Smooth muscle cell (in vitro differentiated cells): ENCODE results near the gene CEP43. TPM values are rescaled to one million over a fixed set of nuclear protein-coding genes. Genes with fewer than 3 reads are reported as not detected.

Experiments used
- DNase-seq: peaks from one replicate; lab custom pipeline; 2025; ENCODE audit not compliant: unreplicated experiment; lab: John Stamatoyannopoulos, UW
- H2AFZ ChIP-seq: fragments of 200-600 bp; sonication (generic); 2 replicates; pipeline ENCODE4 v1.6.0; 2016; ENCODE audit warnings: antibody characterized with exemption, low read depth, mild to moderate bottlenecking
- H3F3A ChIP-seq: fragments of 200-600 bp; sonication (generic); 2 replicates; pipeline ENCODE4 v1.6.0; 2017; ENCODE audit warnings: antibody characterized with exemption, low read depth
- H3K27ac ChIP-seq: fragments of 200-600 bp; sonication (generic); 2 replicates; pipeline ENCODE4 v1.5.1; 2016; ENCODE audit warnings: low read depth, mild to moderate bottlenecking
- H3K27me3 ChIP-seq: fragments of 200-600 bp; sonication (generic); 2 replicates; pipeline ENCODE4 v1.6.1; 2016; ENCODE audit warnings: low read depth, mild to moderate bottlenecking
- H3K36me3 ChIP-seq: fragments of 200-600 bp; sonication (generic); 2 replicates; pipeline ENCODE4 v1.5.1; 2016; ENCODE audit warnings: low read depth
- H3K4me1 ChIP-seq: fragments of 200-600 bp; sonication (generic); 2 replicates; pipeline ENCODE4 v1.5.1; 2016; ENCODE audit warnings: low read depth
- H3K4me2 ChIP-seq: fragments of 200-600 bp; sonication (generic); 2 replicates; pipeline ENCODE4 v1.6.0; 2016; ENCODE audit warnings: mild to moderate bottlenecking
- H3K4me3 ChIP-seq: fragments of 200-600 bp; sonication (generic); 2 replicates; pipeline ENCODE4 v1.5.1; 2016; ENCODE audit warnings: mild to moderate bottlenecking
- H3K79me2 ChIP-seq: fragments of 200-600 bp; sonication (generic); 2 replicates; pipeline ENCODE4 v1.6.0; 2016; ENCODE audit warnings: low read depth, mild to moderate bottlenecking
- H3K9ac ChIP-seq: fragments of 200-600 bp; sonication (generic); 2 replicates; pipeline ENCODE4 v1.6.0; 2016; ENCODE audit warnings: low read depth
- H3K9me3 ChIP-seq: fragments of 200-600 bp; sonication (generic); replicated peaks from 2 replicates; pipeline ENCODE4 v1.5.1; 2016; ENCODE audit warnings: low read depth
- H4K20me1 ChIP-seq: fragments of 200-600 bp; sonication (generic); 2 replicates; pipeline ENCODE4 v1.6.0; 2016; ENCODE audit warnings: low read depth
- WGBS: methylation state at CpG from one replicate; pipeline ENCODE4 v1.1.7; 2016; ENCODE audit warnings: low lambda C conversion rate; 5-methylcytosine and 5-hydroxymethylcytosine counted together
- microRNA-seq: library from miRNA; unstranded; fragments of <30 nt; microRNA quantifications from one replicate; pipeline ENCODE4, GENCODE V29; 2016; ENCODE audit warnings: borderline number of aligned reads
- polyA plus RNA-seq: library from polyadenylated mRNA; unstranded; fragments of >200 nt; fragmentation: Nextera tagmentation; extraction: Ambion mirVana; gene quantifications from 2 replicates; pipeline ENCODE4 v1.2.1, GENCODE V29; 2016
- small RNA-seq: library from RNA; depleted of rRNA; stranded (forward); fragments of <200 nt; gene quantifications from one replicate; pipeline ENCODE3, GENCODE V24; 2014
- total RNA-seq: library from RNA; depleted of rRNA; stranded (reverse); fragments of >200 nt; gene quantifications from 2 replicates; pipeline ENCODE4 v1.2.3, GENCODE V29; 2014
- TF ChIP-seq, protein P1 (sequence below): fragments of 200-600 bp; sonication (generic); IDR thresholded peaks from 2 replicates; pipeline ENCODE4 v1.5.1; 2017; ENCODE audit warnings: borderline replicate concordance, mild to moderate bottlenecking, antibody characterized with exemption; ENCODE audit not compliant: insufficient read depth, poor library complexity, severe bottlenecking

CEP43 gene
- total and polyA plus RNA-seq, 2 experiments from 2014 or later, result 13.2 to 16.0 TPM

DNA sequence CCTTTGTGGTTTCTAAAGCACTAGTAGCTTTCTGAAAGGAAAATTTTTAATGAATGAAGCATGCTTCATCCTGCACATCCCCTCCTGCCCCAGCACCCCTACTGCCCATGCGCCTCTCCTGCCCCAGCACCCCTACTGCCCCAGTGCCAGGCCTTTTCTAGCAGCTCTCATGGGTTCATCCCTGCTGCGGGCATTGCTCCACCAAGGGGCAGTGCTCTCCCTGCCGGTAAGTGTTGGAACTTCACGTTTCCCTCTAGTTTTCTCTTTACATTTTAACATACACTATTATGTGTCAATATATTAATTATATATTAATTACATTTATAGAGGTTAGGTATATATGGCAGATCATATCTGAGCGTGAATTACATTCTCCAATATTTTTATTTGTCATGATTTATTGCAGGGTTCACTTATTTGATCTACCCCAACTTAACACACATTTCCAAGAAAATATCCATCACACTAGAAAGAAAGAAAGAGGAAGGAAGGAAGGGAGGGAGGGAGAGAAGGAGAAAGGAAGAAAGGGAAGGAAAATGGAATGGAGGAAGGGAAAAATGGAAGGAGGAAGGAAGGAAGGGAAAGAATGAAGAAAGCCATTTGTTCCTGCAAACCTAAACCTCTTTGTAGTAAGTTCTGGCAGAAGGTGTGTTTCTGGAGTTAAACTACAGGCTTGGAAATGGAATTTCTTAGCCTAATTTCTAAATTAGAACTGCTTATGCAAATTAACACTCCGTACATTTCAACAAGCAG lies 46.8 kb downstream of the CEP43 start:
- Histone ChIP-seq H3K36me3 (no peaks in the 10 kb centered on the region), H3K4me2 (no peak overlapping the region), H3K4me3 (no peak overlapping the region), H3K9me3 (no peaks in the 10 kb centered on the region), H3K9ac (no peak overlapping the region), H3K27me3 (no peaks in the 10 kb centered on the region), H3K27ac (no peak overlapping the region), H3K79me2 (no peaks in the 10 kb centered on the region), H3F3A (no peaks in the 10 kb centered on the region), H2AFZ (no peak overlapping the region), H4K20me1 (no peaks in the 10 kb centered on the region), H3K4me1 (no peaks in the 10 kb centered on the region)
- TF ChIP-seq, protein P1, sequence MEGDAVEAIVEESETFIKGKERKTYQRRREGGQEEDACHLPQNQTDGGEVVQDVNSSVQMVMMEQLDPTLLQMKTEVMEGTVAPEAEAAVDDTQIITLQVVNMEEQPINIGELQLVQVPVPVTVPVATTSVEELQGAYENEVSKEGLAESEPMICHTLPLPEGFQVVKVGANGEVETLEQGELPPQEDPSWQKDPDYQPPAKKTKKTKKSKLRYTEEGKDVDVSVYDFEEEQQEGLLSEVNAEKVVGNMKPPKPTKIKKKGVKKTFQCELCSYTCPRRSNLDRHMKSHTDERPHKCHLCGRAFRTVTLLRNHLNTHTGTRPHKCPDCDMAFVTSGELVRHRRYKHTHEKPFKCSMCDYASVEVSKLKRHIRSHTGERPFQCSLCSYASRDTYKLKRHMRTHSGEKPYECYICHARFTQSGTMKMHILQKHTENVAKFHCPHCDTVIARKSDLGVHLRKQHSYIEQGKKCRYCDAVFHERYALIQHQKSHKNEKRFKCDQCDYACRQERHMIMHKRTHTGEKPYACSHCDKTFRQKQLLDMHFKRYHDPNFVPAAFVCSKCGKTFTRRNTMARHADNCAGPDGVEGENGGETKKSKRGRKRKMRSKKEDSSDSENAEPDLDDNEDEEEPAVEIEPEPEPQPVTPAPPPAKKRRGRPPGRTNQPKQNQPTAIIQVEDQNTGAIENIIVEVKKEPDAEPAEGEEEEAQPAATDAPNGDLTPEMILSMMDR, result peak; percentile 4
- WGBS, result 93% methylated on average over 6 of the region's 6 CpGs
- DNase-seq, result no peak

DNA sequence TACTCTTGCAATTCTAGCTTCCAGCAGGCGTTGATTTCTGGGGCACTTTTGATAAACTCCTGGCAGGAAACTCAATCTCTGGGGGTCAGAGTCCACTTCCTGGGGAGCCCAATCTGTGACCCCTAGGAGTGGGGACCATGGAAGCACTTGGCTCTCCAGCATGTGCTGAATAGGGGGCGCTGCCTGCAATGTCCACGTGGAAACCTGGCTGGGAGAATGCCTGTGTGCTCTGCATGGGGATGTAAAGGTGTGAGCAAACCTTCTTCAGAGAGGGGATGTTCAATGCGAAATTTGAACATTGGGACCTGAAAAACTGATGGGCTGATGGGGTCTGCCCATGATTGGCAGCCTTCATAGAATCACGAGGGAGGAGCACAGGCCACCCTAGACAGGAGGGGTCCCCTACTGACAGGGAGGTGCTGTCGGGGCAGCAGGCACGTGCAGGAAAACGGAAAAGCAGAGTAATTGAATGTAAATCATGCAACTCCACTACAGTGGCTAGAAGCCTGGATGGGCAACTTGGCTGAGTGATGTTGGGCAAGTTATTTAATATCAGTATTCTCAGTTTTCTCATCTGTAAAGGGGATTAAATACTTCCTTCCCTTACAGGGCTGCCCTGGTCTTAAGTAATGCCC lies 47.8 kb downstream of the CEP43 start:
- no peaks in the 10 kb centered on the region for H3K36me3 ChIP-seq
- H3K9ac ChIP-seq, result no peak overlapping the region
- TF ChIP-seq, protein P1, result no peak
- no peaks in the 10 kb centered on the region for H3F3A ChIP-seq
- DNase-seq, result no peak
- no peak overlapping the region for H3K27ac ChIP-seq
- no peak overlapping the region for H2AFZ ChIP-seq
- H3K4me3 ChIP-seq, result no peak overlapping the region
- no peaks in the 10 kb centered on the region for H3K9me3 ChIP-seq
- H3K4me2 ChIP-seq, result no peak overlapping the region
- H3K4me1 ChIP-seq, result no peaks in the 10 kb centered on the region
- H3K79me2 ChIP-seq, result no peaks in the 10 kb centered on the region
- H3K27me3 ChIP-seq, result no peaks in the 10 kb centered on the region
- WGBS, result 87% methylated on average over 8 of the region's 8 CpGs
- H4K20me1 ChIP-seq, result no peaks in the 10 kb centered on the region

DNA sequence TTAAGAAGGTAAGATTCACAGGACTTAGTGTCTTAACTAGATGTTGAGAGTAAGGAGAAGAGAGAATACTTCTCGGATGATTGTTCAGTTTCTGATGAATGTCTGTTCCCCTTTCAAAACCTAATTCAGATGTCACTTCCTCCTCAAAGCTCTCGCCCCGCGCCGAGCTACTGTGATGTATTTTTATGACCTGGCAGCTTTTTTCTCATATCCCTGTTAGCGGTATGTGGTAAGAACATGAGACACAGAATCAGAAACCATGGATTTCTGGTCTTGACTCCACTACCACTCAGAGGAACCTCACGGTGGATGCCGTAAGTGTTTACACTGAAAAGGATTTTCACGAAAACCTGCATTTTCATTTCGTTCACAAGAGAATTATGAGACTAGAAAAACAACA lies 48.4 kb downstream of the CEP43 start:
- no peaks in the 10 kb centered on the region for H3K9me3 ChIP-seq
- TF ChIP-seq, protein P1, result no peak
- no peaks in the 10 kb centered on the region for H3K4me1 ChIP-seq
- no peaks in the 10 kb centered on the region for H3K36me3 ChIP-seq
- H4K20me1 ChIP-seq, result no peaks in the 10 kb centered on the region
- H3K27me3 ChIP-seq, result no peaks in the 10 kb centered on the region
- H3K79me2 ChIP-seq, result no peaks in the 10 kb centered on the region
- no peak overlapping the region for H3K4me2 ChIP-seq
- no peak for DNase-seq
- no peak overlapping the region for H3K9ac ChIP-seq
- WGBS, result 96% methylated on average over 10 of the region's 10 CpGs
- no peaks in the 10 kb centered on the region for H3F3A ChIP-seq
- no peak overlapping the region for H3K4me3 ChIP-seq
- H2AFZ ChIP-seq, result no peak overlapping the region
- no peak overlapping the region for H3K27ac ChIP-seq

Small RNA genes lying within 50 kb of the gene (microRNA-seq; reads per million reads assigned to microRNA genes)
- gene MIR3939, result not detected

Small RNA genes lying within 50 kb of the gene (small RNA-seq; reads per million reads assigned to genes)
- 0.13 reads per million for gene MIR3939

Other genes starting within 250 kb of the CEP43 start
- gene RNASET2, start 42.8 kb upstream of the CEP43 start, total RNA-seq, result 16.8 and 20.6 TPM in 2 replicates
- 29.3 and 34.1 TPM in 2 replicates for gene RNASET2, start 42.8 kb upstream of the CEP43 start, polyA plus RNA-seq
- gene CCR6, start 123.7 kb downstream of the CEP43 start, total RNA-seq, result not detected in 2 replicates
- 0.41 TPM in 1 of 2 replicates, not detected in the other for gene CCR6, start 123.7 kb downstream of the CEP43 start, polyA plus RNA-seq
- not detected in 2 replicates for gene GPR31, start 158.6 kb downstream of the CEP43 start, total RNA-seq
- not detected in 2 replicates for gene GPR31, start 158.6 kb downstream of the CEP43 start, polyA plus RNA-seq